Measurements from ENCODE around the gene FBXL7. TPM values are rescaled to one million over a fixed set of nuclear protein-coding genes. Genes with fewer than 3 reads are reported as not detected.

Gene FBXL7
- polyA plus RNA-seq, result 1 to 10 TPM in 3 of 4 donors, under 1 TPM in 1; 0.22 to 4.2 (median 2.7) TPM
- long read RNA-seq, donor 1, partial matches to known transcripts, result 0 of 1 reads
- long read RNA-seq, donor 1, other reads (novel, unspliced or antisense), result 0 of 1 reads
- long read RNA-seq, donor 2, result 0 reads
- long read RNA-seq, donor 3, partial matches to known transcripts, result 0 of 3 reads
- long read RNA-seq, donor 3, other reads (novel, unspliced or antisense), result 0 of 3 reads
- long read RNA-seq, donor 4, result 0 reads
- long read RNA-seq, donor 5, result 0 reads
- long read RNA-seq, donor 6, partial matches to known transcripts, result 0 of 1 reads
- long read RNA-seq, donor 6, other reads (novel, unspliced or antisense), result 0 of 1 reads
- long read RNA-seq, donor 7, transcript FBXL7-201 (2 exons, 3,960 nt), result major isoform, 42 of 48 reads
- long read RNA-seq, donor 7, partial matches to known transcripts, result 6 of 48 reads
- long read RNA-seq, donor 7, other reads (novel, unspliced or antisense), result 0 of 48 reads
- long read RNA-seq, donor 8, result 0 reads
- long read RNA-seq, donor 9, partial matches to known transcripts, result 0 of 1 reads
- long read RNA-seq, donor 9, other reads (novel, unspliced or antisense), result 0 of 1 reads
- long read RNA-seq, donor 10, transcript FBXL7-201 (2 exons, 3,960 nt), result major isoform, 9 of 9 reads
- long read RNA-seq, donor 10, partial matches to known transcripts, result 0 of 9 reads
- long read RNA-seq, donor 10, other reads (novel, unspliced or antisense), result 0 of 9 reads

GRCh38 chr5:15499528-15500324 lies at the start of gene FBXL7:
FBXL7 (plus strand) TSS chr5:15500180.
- H3K27me3 ChIP-seq (ENCODE audit: control insufficient read depth in 3 of 3, insufficient read depth in 3 of 3, low read length in 3 of 3), result peaks cover 0 to 23% (median 6%) of the 10 kb centered on the region in 3 donors
- peak within 1 kb of the TSS in 2 of 3 donors; percentile 72 to 85 for H3K27ac ChIP-seq (ENCODE audit: low read depth in 1 of 3, low read length in 2 of 3)
- H3K36me3 ChIP-seq (ENCODE audit: control insufficient read depth in 3 of 3, insufficient read depth in 2 of 3, low read depth in 1 of 3, low read length in 3 of 3), result no peaks in the 10 kb centered on the region
- WGBS, 3 donors, result 2 to 5% (median 5%) methylated on average over 42 to 60 of the region's 60 CpGs
- FAIRE-seq (no peak), DNase-seq (peak in 1 of 2 donors; percentile 57)
- H3K9me3 ChIP-seq (ENCODE audit: control insufficient read depth in 2 of 2, insufficient read depth in 1 of 2, low read depth in 1 of 2, low read length in 1 of 2), result no peaks in the 10 kb centered on the region
- H3K4me3 ChIP-seq (ENCODE audit: low read depth in 1 of 3, low read length in 3 of 3), result peak within 1 kb of the TSS; percentile 37 to 53 (median 43)
- H3K4me1 ChIP-seq (ENCODE audit: control insufficient read depth in 3 of 3, insufficient read depth in 2 of 3, low read depth in 1 of 3, low read length in 2 of 3), result no peaks in the 10 kb centered on the region

- H3K27me3 ChIP-seq (ENCODE audit: control insufficient read depth in 3 of 3, insufficient read depth in 3 of 3, low read length in 3 of 3), result no peaks in the 10 kb centered on the region
- no peak overlapping the region for H3K27ac ChIP-seq (ENCODE audit: low read depth in 1 of 3, low read length in 2 of 3)
- H3K36me3 ChIP-seq (ENCODE audit: control insufficient read depth in 3 of 3, insufficient read depth in 2 of 3, low read depth in 1 of 3, low read length in 3 of 3), result no peaks in the 10 kb centered on the region
- peaks cover 0 to 1% of the 10 kb centered on the region in 2 donors for H3K9me3 ChIP-seq (ENCODE audit: control insufficient read depth in 2 of 2, insufficient read depth in 1 of 2, low read depth in 1 of 2, low read length in 1 of 2)
- FAIRE-seq (no peak), DNase-seq (no peak)
- no peaks in the 10 kb centered on the region for H3K4me1 ChIP-seq (ENCODE audit: control insufficient read depth in 3 of 3, insufficient read depth in 2 of 3, low read depth in 1 of 3, low read length in 2 of 3)
- H3K4me3 ChIP-seq (ENCODE audit: low read depth in 1 of 3, low read length in 3 of 3), result no peak overlapping the region
- WGBS, 3 donors, result 89 to 96% (median 93%) methylated on average over 11 of the region's 11 CpGs
Measured at GRCh38 chr5:15450473-15450872, 49.5 kb upstream of the FBXL7 start.

- 92 to 97% (median 96%) methylated on average over 4 of the region's 4 CpGs for WGBS, 3 donors
- no peak overlapping the region for H3K4me3 ChIP-seq (ENCODE audit: low read depth in 1 of 3, low read length in 3 of 3)
- H3K36me3 ChIP-seq (ENCODE audit: control insufficient read depth in 3 of 3, insufficient read depth in 2 of 3, low read depth in 1 of 3, low read length in 3 of 3), result no peaks in the 10 kb centered on the region
- H3K27me3 ChIP-seq (ENCODE audit: control insufficient read depth in 3 of 3, insufficient read depth in 3 of 3, low read length in 3 of 3), result no peaks in the 10 kb centered on the region
- no peak for DNase-seq
- no peak overlapping the region for H3K27ac ChIP-seq (ENCODE audit: low read depth in 1 of 3, low read length in 2 of 3)
- no peak for FAIRE-seq
- H3K4me1 ChIP-seq (ENCODE audit: control insufficient read depth in 3 of 3, insufficient read depth in 2 of 3, low read depth in 1 of 3, low read length in 2 of 3), result no peaks in the 10 kb centered on the region
- peaks cover 0 to 1% of the 10 kb centered on the region in 2 donors for H3K9me3 ChIP-seq (ENCODE audit: control insufficient read depth in 2 of 2, insufficient read depth in 1 of 2, low read depth in 1 of 2, low read length in 1 of 2)
Measured at GRCh38 chr5:15450949-15451348, 49.0 kb upstream of the FBXL7 start.

GRCh38 chr5:15452030-15452429 lies 48.0 kb upstream of the FBXL7 start:
- no peaks in the 10 kb centered on the region for H3K27me3 ChIP-seq (ENCODE audit: control insufficient read depth in 3 of 3, insufficient read depth in 3 of 3, low read length in 3 of 3)
- no peak overlapping the region for H3K4me3 ChIP-seq (ENCODE audit: low read depth in 1 of 3, low read length in 3 of 3)
- no peaks in the 10 kb centered on the region for H3K36me3 ChIP-seq (ENCODE audit: control insufficient read depth in 3 of 3, insufficient read depth in 2 of 3, low read depth in 1 of 3, low read length in 3 of 3)
- DNase-seq (no peak), FAIRE-seq (no peak)
- H3K9me3 ChIP-seq (ENCODE audit: control insufficient read depth in 2 of 2, insufficient read depth in 1 of 2, low read depth in 1 of 2, low read length in 1 of 2), result peaks cover 0 to 1% of the 10 kb centered on the region in 2 donors
- 17 to 39% (median 21%) methylated on average over 1 of the region's 1 CpG for WGBS, 3 donors
- H3K27ac ChIP-seq (ENCODE audit: low read depth in 1 of 3, low read length in 2 of 3), result no peak overlapping the region
- no peaks in the 10 kb centered on the region for H3K4me1 ChIP-seq (ENCODE audit: control insufficient read depth in 3 of 3, insufficient read depth in 2 of 3, low read depth in 1 of 3, low read length in 2 of 3)

- Histone ChIP-seq H3K27ac (ENCODE audit: low read depth in 1 of 3, low read length in 2 of 3) (no peak overlapping the region), H3K27me3 (ENCODE audit: control insufficient read depth in 3 of 3, insufficient read depth in 3 of 3, low read length in 3 of 3) (no peaks in the 10 kb centered on the region), H3K4me3 (ENCODE audit: low read depth in 1 of 3, low read length in 3 of 3) (no peak overlapping the region), H3K36me3 (ENCODE audit: control insufficient read depth in 3 of 3, insufficient read depth in 2 of 3, low read depth in 1 of 3, low read length in 3 of 3) (no peaks in the 10 kb centered on the region), H3K9me3 (ENCODE audit: control insufficient read depth in 2 of 2, insufficient read depth in 1 of 2, low read depth in 1 of 2, low read length in 1 of 2) (peaks cover 0 to 1% of the 10 kb centered on the region in 2 donors), H3K4me1 (ENCODE audit: control insufficient read depth in 3 of 3, insufficient read depth in 2 of 3, low read depth in 1 of 3, low read length in 2 of 3) (no peaks in the 10 kb centered on the region)
- FAIRE-seq, result no peak
- DNase-seq, result no peak
- WGBS, 3 donors, result 69 to 72% (median 71%) methylated on average over 1 of the region's 1 CpG
Measured at GRCh38 chr5:15452781-15453180, 47.2 kb upstream of the FBXL7 start.

- H3K4me1 ChIP-seq (ENCODE audit: control insufficient read depth in 3 of 3, insufficient read depth in 2 of 3, low read depth in 1 of 3, low read length in 2 of 3), result no peaks in the 10 kb centered on the region
- H3K4me3 ChIP-seq (ENCODE audit: low read depth in 1 of 3, low read length in 3 of 3), result no peak overlapping the region
- FAIRE-seq (no peak), DNase-seq (no peak)
- H3K9me3 ChIP-seq (ENCODE audit: control insufficient read depth in 2 of 2, insufficient read depth in 1 of 2, low read depth in 1 of 2, low read length in 1 of 2), result no peaks in the 10 kb centered on the region
- H3K36me3 ChIP-seq (ENCODE audit: control insufficient read depth in 3 of 3, insufficient read depth in 2 of 3, low read depth in 1 of 3, low read length in 3 of 3), result no peaks in the 10 kb centered on the region
- 16 to 68% (median 22%) methylated on average over 1 of the region's 1 CpG for WGBS, 3 donors
- no peak overlapping the region for H3K27ac ChIP-seq (ENCODE audit: low read depth in 1 of 3, low read length in 2 of 3)
- H3K27me3 ChIP-seq (ENCODE audit: control insufficient read depth in 3 of 3, insufficient read depth in 3 of 3, low read length in 3 of 3), result no peaks in the 10 kb centered on the region
Measured at GRCh38 chr5:15459200-15459599, 40.8 kb upstream of the FBXL7 start.

- Histone ChIP-seq H3K36me3 (ENCODE audit: control insufficient read depth in 3 of 3, insufficient read depth in 2 of 3, low read depth in 1 of 3, low read length in 3 of 3) (no peaks in the 10 kb centered on the region), H3K27me3 (ENCODE audit: control insufficient read depth in 3 of 3, insufficient read depth in 3 of 3, low read length in 3 of 3) (no peaks in the 10 kb centered on the region), H3K4me1 (ENCODE audit: control insufficient read depth in 3 of 3, insufficient read depth in 2 of 3, low read depth in 1 of 3, low read length in 2 of 3) (no peaks in the 10 kb centered on the region), H3K4me3 (ENCODE audit: low read depth in 1 of 3, low read length in 3 of 3) (no peak overlapping the region), H3K9me3 (ENCODE audit: control insufficient read depth in 2 of 2, insufficient read depth in 1 of 2, low read depth in 1 of 2, low read length in 1 of 2) (no peaks in the 10 kb centered on the region), H3K27ac (ENCODE audit: low read depth in 1 of 3, low read length in 2 of 3) (no peak overlapping the region)
- DNase-seq (no peak), FAIRE-seq (no peak)
- WGBS, 3 donors, result 60 to 68% (median 66%) methylated on average over 3 of the region's 3 CpGs
Measured at GRCh38 chr5:15463231-15463980, 36.6 kb upstream of the FBXL7 start.

GRCh38 chr5:15472116-15472515 lies 27.9 kb upstream of the FBXL7 start:
- Histone ChIP-seq H3K4me1 (ENCODE audit: control insufficient read depth in 3 of 3, insufficient read depth in 2 of 3, low read depth in 1 of 3, low read length in 2 of 3) (no peaks in the 10 kb centered on the region), H3K9me3 (ENCODE audit: control insufficient read depth in 2 of 2, insufficient read depth in 1 of 2, low read depth in 1 of 2, low read length in 1 of 2) (peaks cover 0 to 6% of the 10 kb centered on the region in 2 donors), H3K36me3 (ENCODE audit: control insufficient read depth in 3 of 3, insufficient read depth in 2 of 3, low read depth in 1 of 3, low read length in 3 of 3) (no peaks in the 10 kb centered on the region), H3K4me3 (ENCODE audit: low read depth in 1 of 3, low read length in 3 of 3) (no peak overlapping the region), H3K27me3 (ENCODE audit: control insufficient read depth in 3 of 3, insufficient read depth in 3 of 3, low read length in 3 of 3) (no peaks in the 10 kb centered on the region), H3K27ac (ENCODE audit: low read depth in 1 of 3, low read length in 2 of 3) (no peak overlapping the region)
- no peak for DNase-seq
- no peak for FAIRE-seq
- WGBS, 3 donors, result 90 to 93% (median 92%) methylated on average over 8 of the region's 8 CpGs
